ENCODE results near the gene PLCB1.

GRCh38 chr20:8639112-8639778 lies 507.2 kb downstream of the PLCB1 start:
- TF ChIP-seq TP53 (CRISPR knock-in tag; IDR thresholded peaks at IDR 0.05) (no peak), NFE2L1 (CRISPR knock-in tag; IDR thresholded peaks at IDR 0.05) (no peak), CTCF (IDR thresholded peaks at IDR 0.05) (no peak), HMGXB4 (CRISPR knock-in tag; IDR thresholded peaks at IDR 0.05) (no peak)

Data from WTC11 (cell line).